SKM-1 (cell line): ENCODE data around the gene BOD1.

Source experiments
- DNase-seq: peaks from one replicate; lab custom pipeline; 2025; ENCODE audit not compliant: unreplicated experiment; lab: John Stamatoyannopoulos, UW

Gene BOD1

GRCh38 chr5:173616577-173617118 lies at the start of gene BOD1:
TSS of gene BOD1 (minus strand) at chr5:173616650. CDS start at chr5:173616436, 214 bp downstream.
- DNase-seq = peak; percentile 97

GRCh38 chr5:173665326-173665725 lies 48.9 kb upstream of the BOD1 start:
- no peak for DNase-seq

- peak; percentile 51 for DNase-seq
Observed at GRCh38 chr5:173664154-173664526, 47.7 kb upstream of the BOD1 start.

DNA sequence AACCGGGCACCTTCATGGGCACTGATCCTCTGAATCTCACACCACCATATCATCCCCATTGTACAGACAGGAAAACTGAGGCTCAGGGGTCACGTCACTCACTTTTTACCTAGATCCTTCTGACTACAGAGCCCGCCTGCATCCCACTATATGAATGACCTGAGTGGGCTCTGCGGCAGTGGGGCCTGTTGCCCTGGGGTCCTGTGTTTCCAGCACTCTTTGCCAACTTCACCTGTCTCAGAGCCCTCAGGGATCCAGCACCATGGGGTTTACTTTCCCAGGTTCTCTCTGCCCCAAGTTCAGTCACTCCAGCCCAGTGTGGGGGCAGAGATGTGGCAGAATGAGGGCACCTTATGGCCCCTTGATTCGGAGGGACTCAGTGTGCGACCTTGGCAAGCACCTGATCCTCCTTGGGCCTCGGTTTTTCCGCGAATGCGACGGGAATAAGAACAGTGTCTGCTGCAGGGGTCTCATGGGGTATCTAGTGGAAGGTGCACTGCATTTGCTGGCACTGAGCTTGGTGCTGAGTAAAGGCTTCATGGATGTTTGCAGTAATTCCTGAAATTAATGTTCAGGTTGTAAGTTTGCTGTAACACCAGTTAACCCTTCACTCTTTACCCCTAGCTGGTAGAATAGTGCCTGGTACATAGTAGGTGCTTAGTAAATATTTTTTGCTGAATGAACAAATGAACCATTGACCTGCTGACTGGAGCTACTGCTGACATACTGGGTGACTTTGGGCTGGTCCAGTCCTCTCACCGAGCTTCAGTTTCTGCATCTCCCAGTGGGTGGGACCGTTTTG lies 47.1 kb upstream of the BOD1 start:
- no peak for DNase-seq

- DNase-seq = no peak
Observed at GRCh38 chr5:173662581-173663351, 46.3 kb upstream of the BOD1 start.

DNA sequence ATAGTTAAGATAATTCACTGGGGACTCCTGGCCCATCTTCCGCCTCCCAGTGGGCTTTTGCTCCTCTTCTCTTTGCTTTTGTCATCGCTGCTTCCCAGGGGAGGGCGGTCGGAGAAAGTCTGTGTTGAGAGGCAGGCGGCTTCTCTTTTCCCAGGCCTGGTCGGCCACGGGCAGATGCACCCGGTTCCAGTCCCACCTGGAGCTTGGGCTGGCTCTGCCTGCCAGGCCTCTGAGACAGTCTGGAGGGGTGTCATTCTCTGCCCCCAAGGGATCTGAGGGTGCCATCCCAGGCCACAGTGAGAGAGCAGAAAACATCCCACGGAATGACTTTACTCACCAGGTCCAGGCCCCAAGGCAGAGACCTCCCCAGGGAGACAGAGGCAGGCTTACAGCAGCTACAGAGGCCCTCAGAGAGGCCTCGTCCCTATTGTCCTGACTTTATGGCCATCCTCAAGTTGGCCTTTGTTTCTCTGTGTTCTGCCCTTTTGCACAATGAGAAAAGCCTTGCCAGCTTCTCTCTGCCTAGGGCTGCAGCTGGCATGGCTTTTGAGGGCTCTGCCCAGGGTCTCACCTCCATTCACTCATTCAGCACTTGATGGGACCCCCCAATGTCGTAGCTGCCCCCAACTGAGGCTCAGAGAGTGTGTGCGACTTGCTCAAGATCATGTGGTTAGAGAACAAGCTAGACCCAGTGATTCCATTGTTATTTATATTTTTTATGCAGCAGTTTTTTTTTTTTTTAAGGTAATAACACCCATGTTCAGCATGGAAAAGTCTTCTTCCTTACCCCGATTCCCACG lies 44.2 kb upstream of the BOD1 start:
- no peak for DNase-seq

DNA sequence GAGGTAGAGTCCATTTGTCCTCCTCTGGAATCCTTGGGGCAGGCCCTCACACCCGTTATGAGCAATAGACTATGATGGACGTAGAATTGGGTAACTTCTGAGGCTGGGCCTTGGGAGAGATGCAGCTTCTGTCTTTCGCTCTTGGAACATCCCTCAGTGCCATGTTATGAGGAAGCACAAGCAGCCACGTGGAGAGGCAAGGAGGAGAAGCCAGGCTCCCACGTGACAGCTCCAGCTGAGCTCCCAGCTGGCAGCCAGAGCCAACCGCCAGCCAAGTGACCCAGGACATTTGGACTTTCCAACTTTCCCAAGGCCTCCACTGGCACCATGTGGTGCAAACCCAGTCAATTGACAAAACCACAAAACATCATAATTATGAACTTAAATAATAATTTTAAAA lies 43.0 kb upstream of the BOD1 start:
- no peak for DNase-seq

DNA sequence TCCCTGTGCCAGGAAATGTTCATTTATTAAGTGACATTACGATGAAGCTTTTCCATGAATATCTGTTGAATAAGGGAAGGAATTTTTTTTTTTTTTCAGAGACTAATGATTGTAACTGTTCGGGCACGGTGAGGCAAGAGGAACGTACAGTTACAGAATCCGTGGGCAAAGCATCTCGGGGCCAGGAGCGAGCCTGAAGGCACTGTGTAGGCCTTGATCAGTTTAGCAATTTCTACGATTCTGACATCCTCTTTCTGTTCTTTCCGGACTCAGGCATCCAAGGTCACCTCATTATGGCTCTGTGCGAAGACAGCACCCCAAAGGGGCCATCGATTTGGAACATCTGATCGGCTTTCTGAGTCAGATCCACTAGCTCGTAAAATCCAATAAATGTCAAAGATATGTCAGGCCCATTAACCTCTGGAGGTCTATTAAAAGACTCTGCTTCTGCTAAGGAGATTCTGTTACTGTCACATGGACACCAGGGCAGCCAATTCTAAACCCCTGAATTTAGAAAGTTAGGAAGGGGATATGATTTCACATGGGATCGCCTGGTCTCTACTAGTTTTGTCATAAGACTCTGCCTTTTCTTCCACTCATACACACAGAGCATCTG lies 41.4 kb upstream of the BOD1 start:
- no peak for DNase-seq

DNA sequence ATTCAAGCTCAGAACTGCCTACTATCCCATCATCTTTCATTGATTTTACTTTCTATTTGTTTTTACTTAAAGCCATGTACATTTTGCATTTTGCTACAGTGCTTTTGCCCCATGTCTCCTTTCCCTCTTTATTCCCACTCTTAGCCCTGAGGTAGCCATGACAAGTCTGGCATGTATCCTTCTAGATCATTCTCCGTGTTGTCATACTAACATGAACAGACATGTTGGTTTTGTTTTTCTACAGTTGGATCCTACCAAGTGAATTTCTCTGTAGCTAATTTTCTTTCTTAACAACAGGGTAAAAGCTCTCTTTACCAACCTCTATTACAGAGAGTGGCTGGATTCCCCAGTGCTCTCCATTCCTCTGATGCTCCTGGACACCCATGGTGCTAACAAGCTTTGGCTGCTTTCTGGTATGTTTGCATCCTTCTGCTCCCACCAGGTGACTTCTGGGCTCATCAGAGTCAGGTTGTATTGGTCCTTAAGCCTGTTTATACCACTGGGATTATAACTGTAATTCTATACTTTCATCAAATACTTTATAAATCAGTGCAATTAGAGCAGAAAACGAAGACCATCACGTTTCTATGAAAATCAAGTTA lies 38.8 kb upstream of the BOD1 start:
- DNase-seq = no peak

DNA sequence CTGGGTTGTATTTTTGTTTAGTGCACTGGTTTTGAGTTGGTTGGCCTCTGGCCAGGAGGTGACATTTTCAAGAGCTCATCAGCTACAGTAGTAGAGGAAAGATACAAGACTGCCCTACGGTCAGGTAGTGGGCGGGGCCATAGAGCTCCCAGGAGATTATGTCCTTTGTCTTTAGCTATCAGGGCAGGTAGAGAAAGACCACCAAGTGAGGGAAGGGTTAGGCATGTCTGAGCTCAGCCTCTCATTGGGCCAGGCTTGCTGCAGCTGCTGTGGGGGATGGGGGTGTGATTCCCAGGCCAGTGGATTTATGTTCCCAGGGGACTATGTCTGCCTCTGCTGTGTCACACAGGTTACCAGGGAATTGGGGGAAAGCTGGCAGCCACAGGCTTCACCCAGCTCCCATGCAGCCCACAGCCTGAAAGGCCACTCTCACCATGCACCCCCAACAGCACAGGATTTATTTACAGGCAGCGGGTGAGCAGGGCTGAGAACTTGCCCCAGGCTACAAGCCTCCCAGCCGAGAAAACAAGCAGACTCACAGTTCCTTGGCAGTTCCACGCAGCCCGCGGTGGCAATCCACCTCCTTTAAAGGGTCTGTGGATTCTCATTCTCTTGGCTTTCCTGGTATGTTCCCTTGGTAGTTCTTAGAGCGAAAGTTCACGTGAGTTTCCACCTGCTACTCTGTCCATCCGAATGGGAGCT lies 37.5 kb upstream of the BOD1 start:
- no peak for DNase-seq

GRCh38 chr5:173648308-173648866 lies 31.9 kb upstream of the BOD1 start:
- DNase-seq = no peak

DNA sequence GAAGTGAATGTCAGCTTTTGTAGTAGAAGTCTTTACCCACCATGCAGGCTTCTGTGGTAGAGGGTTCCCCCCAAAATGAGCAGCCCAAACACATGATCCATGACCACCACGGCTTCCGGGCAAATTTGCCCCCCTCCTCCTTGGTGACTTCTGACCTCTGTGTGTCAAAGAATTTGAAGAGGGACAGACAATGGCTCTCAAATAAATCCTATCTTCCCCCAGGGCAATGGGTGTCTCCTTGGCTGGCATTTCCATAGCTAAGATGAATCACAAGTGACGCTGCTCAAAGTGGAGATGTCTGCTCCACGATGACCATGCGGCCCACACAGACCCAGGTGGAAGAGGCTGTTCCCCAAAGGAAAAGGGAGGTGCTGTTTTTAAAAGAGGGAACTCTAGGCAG lies 30.2 kb upstream of the BOD1 start:
- no peak for DNase-seq

DNA sequence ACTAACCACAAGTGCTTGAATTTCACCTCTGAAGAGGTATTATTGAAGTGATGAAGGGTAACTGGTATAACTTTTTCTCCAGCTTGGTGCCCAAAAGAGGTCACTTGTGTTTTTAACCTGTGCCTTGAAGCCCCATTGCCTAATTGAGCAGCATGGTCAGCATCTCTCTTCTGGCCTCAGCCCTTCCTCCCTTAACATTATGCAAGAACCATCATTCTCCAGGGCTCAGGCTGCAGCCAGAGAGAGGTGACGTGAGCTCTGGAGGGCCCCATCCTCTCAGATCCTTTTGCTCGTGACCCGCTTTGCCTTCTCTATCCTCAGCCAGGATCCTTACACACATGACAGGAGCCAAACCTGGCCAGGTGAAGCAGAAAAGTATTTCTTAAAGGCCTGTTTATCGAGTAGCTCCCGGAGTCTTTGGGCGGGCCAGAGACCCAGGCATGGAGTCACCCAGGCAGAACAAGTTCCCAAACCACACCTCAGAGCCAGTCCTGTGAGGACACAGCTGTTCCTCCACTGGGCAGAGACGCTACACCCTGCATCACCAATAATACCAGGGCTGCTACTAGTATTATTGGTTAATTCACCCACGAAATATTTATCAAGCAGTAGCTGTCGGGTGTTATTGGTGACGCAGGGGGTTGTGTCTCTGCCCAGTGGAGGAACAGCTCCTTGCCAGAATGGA lies 29.6 kb upstream of the BOD1 start:
- DNase-seq = peak; percentile 19

GRCh38 chr5:173645437-173645807 lies 29.0 kb upstream of the BOD1 start:
- no peak for DNase-seq

DNA sequence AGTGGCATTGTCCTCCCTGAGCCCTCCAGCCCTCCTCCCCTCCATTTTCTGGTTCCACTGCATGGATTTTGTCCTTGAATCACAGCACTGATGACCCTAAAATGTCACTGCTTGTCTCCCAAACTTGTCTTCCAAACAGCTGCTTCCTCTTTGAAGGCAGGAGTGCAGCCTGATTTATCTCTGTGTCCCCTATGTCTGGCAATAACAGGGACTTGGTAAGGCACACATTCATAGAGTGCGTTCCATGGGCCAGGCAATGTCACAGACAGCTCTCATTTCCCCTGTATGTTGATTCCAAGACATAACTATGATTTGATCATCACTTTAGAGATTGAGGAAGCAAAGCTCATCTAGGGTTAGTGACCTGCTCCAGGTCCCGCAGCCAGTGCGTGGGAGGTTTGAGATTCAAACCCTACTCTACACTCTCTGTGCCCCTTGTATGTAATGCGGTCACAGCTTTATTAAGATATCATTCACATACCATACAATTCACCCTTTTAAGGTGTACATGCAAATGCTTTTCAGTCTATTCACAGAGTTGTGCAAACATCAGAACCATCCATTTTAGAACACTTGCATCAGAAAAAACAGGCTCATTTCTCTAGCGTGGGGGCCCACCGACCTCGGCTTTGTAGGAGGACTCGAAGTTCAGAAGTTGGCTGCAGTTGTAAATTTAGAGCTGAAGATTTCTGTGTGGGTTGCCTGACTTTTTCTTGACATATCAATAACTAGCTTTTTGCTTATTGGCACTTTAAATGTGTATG lies 28.4 kb upstream of the BOD1 start:
- no peak for DNase-seq

DNA sequence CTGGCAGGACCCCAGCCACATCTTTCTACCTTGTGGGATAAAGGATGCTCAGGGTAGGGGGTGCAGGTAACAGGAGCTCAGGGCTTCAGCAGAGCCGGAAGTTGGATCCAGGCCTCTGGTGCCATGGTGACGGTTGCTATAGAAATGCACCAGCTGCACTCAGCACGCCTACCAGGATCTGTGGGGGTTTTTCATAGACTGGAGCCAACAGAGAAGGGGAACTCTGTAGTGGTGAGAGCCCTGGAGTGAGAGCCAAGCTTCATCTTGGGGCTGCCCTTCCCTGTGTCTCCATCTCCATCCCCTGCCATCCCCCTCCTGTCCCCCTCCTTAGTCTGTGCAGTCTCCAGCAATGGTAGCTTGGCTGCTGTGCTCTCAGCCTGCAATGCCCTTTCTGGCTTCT lies 27.5 kb upstream of the BOD1 start:
- DNase-seq = no peak

- peak; percentile 17 for DNase-seq
Observed at GRCh38 chr5:173642895-173643481, 26.5 kb upstream of the BOD1 start.
